HL-60 (cell line): ENCODE results near the gene ZNF641.

Experiments used
- SPI1 ChIP-seq: IDR thresholded peaks from 2 replicates; pipeline ENCODE4 v1.6.1; 2012; ENCODE audit warnings: low read depth, mild to moderate bottlenecking, borderline replicate concordance
- TF ChIP-seq, protein P1 (sequence below): IDR thresholded peaks from one replicate; pipeline ENCODE4 v1.5.1; 2011; ENCODE audit warnings: low read length, control low read depth, inconsistent platforms; ENCODE audit not compliant: insufficient read depth

DNA sequence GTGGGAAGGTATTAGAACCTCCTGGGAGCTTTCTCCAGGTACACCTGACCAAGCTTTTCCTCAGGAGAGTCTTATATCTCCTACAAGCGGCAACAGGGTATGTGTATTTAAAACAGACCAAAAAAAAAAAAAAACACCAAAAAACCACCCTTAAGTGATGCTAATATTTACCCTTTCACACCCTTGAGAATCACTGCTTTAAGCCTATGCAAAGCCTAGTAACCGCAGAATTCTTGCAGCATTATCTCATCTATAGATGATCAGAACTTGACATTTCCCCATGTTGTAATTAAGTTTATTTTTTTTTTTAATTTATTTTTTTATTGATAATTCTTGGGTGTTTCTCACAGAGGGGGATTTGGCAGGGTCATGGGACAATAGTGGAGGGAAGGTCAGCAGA lies 19.3 kb downstream of the ZNF641 start:
- TF ChIP-seq, protein P1, sequence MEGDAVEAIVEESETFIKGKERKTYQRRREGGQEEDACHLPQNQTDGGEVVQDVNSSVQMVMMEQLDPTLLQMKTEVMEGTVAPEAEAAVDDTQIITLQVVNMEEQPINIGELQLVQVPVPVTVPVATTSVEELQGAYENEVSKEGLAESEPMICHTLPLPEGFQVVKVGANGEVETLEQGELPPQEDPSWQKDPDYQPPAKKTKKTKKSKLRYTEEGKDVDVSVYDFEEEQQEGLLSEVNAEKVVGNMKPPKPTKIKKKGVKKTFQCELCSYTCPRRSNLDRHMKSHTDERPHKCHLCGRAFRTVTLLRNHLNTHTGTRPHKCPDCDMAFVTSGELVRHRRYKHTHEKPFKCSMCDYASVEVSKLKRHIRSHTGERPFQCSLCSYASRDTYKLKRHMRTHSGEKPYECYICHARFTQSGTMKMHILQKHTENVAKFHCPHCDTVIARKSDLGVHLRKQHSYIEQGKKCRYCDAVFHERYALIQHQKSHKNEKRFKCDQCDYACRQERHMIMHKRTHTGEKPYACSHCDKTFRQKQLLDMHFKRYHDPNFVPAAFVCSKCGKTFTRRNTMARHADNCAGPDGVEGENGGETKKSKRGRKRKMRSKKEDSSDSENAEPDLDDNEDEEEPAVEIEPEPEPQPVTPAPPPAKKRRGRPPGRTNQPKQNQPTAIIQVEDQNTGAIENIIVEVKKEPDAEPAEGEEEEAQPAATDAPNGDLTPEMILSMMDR, result no peak
- TF ChIP-seq SPI1, result no peak
